GM18520 (cell line): ENCODE data around the gene SPATA31D1.
A peak's percentile ranks its signal among the peaks of the same experiment; 100 is the strongest.
"Not testable (repeated sequence)": the region's sequence is repeated elsewhere in the genome, so short reads cannot be mapped to it uniquely, and the experiment has no call there.

Experiments
- ATAC-seq: cut with Tn5 transposase; IDR thresholded peaks from one replicate; pipeline ENCODE4 v1.9.1; 2021; ENCODE audit not compliant: unreplicated experiment

The SPATA31D1 gene

GRCh38 chr9:81988472-81988871, at the start of gene SPATA31D1:
TSS of gene SPATA31D1 (plus strand) at chr9:81988772. CDS start at chr9:81988819, 47 bp downstream.
- not testable (repeated sequence) for ATAC-seq

- not testable (repeated sequence) for ATAC-seq
Observed at GRCh38 chr9:81943393-81943792, 45.2 kb upstream of the SPATA31D1 start, which contains the start of gene SPATA31D3. TSS of gene SPATA31D3 (plus strand) at chr9:81943500. CDS start at chr9:81943586, 86 bp downstream.

GRCh38 chr9:81948650-81949049, 39.9 kb upstream of the SPATA31D1 start:
- peak; percentile 38 for ATAC-seq

GRCh38 chr9:81953096-81953495, 35.5 kb upstream of the SPATA31D1 start:
- no peak for ATAC-seq

- no peak for ATAC-seq
Observed at GRCh38 chr9:81955625-81956024, 32.9 kb upstream of the SPATA31D1 start.

GRCh38 chr9:81964218-81965171, 24.1 kb upstream of the SPATA31D1 start:
- no peak for ATAC-seq

- ATAC-seq = no peak
Observed at GRCh38 chr9:81968026-81968425, 20.5 kb upstream of the SPATA31D1 start.

GRCh38 chr9:81969971-81970370, 18.6 kb upstream of the SPATA31D1 start:
- no peak for ATAC-seq

- no peak for ATAC-seq
Observed at GRCh38 chr9:81971727-81972126, 16.8 kb upstream of the SPATA31D1 start.

- ATAC-seq = no peak
Observed at GRCh38 chr9:81974764-81975163, 13.8 kb upstream of the SPATA31D1 start.

- no peak for ATAC-seq
Observed at GRCh38 chr9:81976351-81976750, 12.2 kb upstream of the SPATA31D1 start.

- ATAC-seq = peak; percentile 98
Observed at GRCh38 chr9:81979196-81979595, 9.4 kb upstream of the SPATA31D1 start.

GRCh38 chr9:81980568-81980967, 8.0 kb upstream of the SPATA31D1 start:
- ATAC-seq = no peak

GRCh38 chr9:81981883-81982282, 6.7 kb upstream of the SPATA31D1 start:
- peak; percentile 23 for ATAC-seq

- ATAC-seq = no peak
Observed at GRCh38 chr9:81984928-81985327, 3.6 kb upstream of the SPATA31D1 start.

- no peak for ATAC-seq
Observed at GRCh38 chr9:81986051-81986450, 2.5 kb upstream of the SPATA31D1 start.

GRCh38 chr9:81989700-81990099, 1.1 kb downstream of the SPATA31D1 start:
- ATAC-seq = no peak

GRCh38 chr9:81993656-81994055, 5.1 kb downstream of the SPATA31D1 start:
- ATAC-seq = no peak

- no peak for ATAC-seq
Observed at GRCh38 chr9:81999806-82000205, 11.2 kb downstream of the SPATA31D1 start.

- no peak for ATAC-seq
Observed at GRCh38 chr9:82010711-82011110, 22.1 kb downstream of the SPATA31D1 start.

- no peak for ATAC-seq
Observed at GRCh38 chr9:82011133-82011532, 22.6 kb downstream of the SPATA31D1 start.

GRCh38 chr9:82012276-82012675, 23.7 kb downstream of the SPATA31D1 start:
- no peak for ATAC-seq
